ENCODE measurements around the gene UTS2B.

Gene UTS2B

GRCh38 chr3:191321019-191321767, 9.1 kb downstream of the UTS2B start:
- DNase-seq (ENCODE audit: low spot score) = no peak

- no peak for DNase-seq (ENCODE audit: low spot score)
Observed at GRCh38 chr3:191320316-191320715, 10.0 kb downstream of the UTS2B start.

GRCh38 chr3:191316876-191317603, 13.3 kb downstream of the UTS2B start:
- no peak for DNase-seq (ENCODE audit: low spot score)

GRCh38 chr3:191314109-191314728, 16.1 kb downstream of the UTS2B start:
- no peak for DNase-seq (ENCODE audit: low spot score)

GRCh38 chr3:191313296-191313695, 17.0 kb downstream of the UTS2B start:
- DNase-seq (ENCODE audit: low spot score) = no peak

GRCh38 chr3:191307341-191307740, 23.0 kb downstream of the UTS2B start:
- DNase-seq (ENCODE audit: low spot score) = no peak

GRCh38 chr3:191306428-191306827, 23.9 kb downstream of the UTS2B start:
- no peak for DNase-seq (ENCODE audit: low spot score)

- peak; percentile 82 for DNase-seq (ENCODE audit: low spot score)
Observed at GRCh38 chr3:191303596-191303995, 26.7 kb downstream of the UTS2B start.

GRCh38 chr3:191302451-191302850, 27.9 kb downstream of the UTS2B start:
- no peak for DNase-seq (ENCODE audit: low spot score)

- no peak for DNase-seq (ENCODE audit: low spot score)
Observed at GRCh38 chr3:191301782-191302411, 28.4 kb downstream of the UTS2B start.

GRCh38 chr3:191301017-191301416, 29.3 kb downstream of the UTS2B start:
- no peak for DNase-seq (ENCODE audit: low spot score)

GRCh38 chr3:191300422-191300821, 29.9 kb downstream of the UTS2B start:
- DNase-seq (ENCODE audit: low spot score) = no peak

GRCh38 chr3:191298846-191299245, 31.5 kb downstream of the UTS2B start:
- DNase-seq (ENCODE audit: low spot score) = no peak

GRCh38 chr3:191296041-191296541, 34.2 kb downstream of the UTS2B start:
- DNase-seq (ENCODE audit: low spot score) = no peak

- no peak for DNase-seq (ENCODE audit: low spot score)
Observed at GRCh38 chr3:191294291-191294690, 36.0 kb downstream of the UTS2B start.

- DNase-seq (ENCODE audit: low spot score) = no peak
Observed at GRCh38 chr3:191292243-191293015, 37.9 kb downstream of the UTS2B start.

GRCh38 chr3:191290311-191291025, 39.9 kb downstream of the UTS2B start:
- DNase-seq (ENCODE audit: low spot score) = no peak

- no peak for DNase-seq (ENCODE audit: low spot score)
Observed at GRCh38 chr3:191283400-191283799, 46.9 kb downstream of the UTS2B start.

- no peak for DNase-seq (ENCODE audit: low spot score)
Observed at GRCh38 chr3:191282251-191283185, 47.8 kb downstream of the UTS2B start.

GRCh38 chr3:191280882-191281281, 49.4 kb downstream of the UTS2B start:
- DNase-seq (ENCODE audit: low spot score) = no peak
